ENCODE results near the gene TEAD1.

GRCh38 chr11:12815931-12816494, 141.8 kb downstream of the TEAD1 start:
- no peak for TF ChIP-seq CTCF (IDR thresholded peaks at IDR 0.05)
- TF ChIP-seq POLR2A (IDR thresholded peaks at IDR 0.05) = no peak
